HEK293T (cell line): ENCODE results near the gene TSC22D3.

Source experiments
- CTCF ChIA-PET: fragments of 350-600 bp; formaldehyde crosslinking; extraction: SDS; loops from one replicate; lab custom pipeline; 2021; ENCODE audit warnings: antibody characterized with exemption, inconsistent platforms; lab: Yijun Ruan, JAX
- POLR2A ChIA-PET: fragments of 350-600 bp; formaldehyde crosslinking; extraction: SDS; loops from one replicate; lab custom pipeline; 2020; ENCODE audit warnings: antibody characterized with exemption, inconsistent platforms; lab: Yijun Ruan, JAX
- DNase-seq: peaks from one replicate; pipeline ENCODE4 v3.0.0; 2012; ENCODE audit warnings: mixed read lengths; ENCODE audit errors: extremely low spot score
- ARNT ChIP-seq: fragments of 450-650 bp; IDR thresholded peaks from 2 replicates; pipeline ENCODE4 v1.6.1; 2017; ENCODE audit warnings: mild to moderate bottlenecking
- BHLHE40 ChIP-seq: fragments of 450-650 bp; IDR thresholded peaks from 2 replicates; pipeline ENCODE4 v1.6.1; 2016; ENCODE audit warnings: mild to moderate bottlenecking, moderate library complexity, borderline replicate concordance
- CTBP1 ChIP-seq: fragments of 450-650 bp; IDR thresholded peaks from 2 replicates; pipeline ENCODE4 v1.6.1; 2016; ENCODE audit warnings: borderline replicate concordance
- ELF4 ChIP-seq: fragments of 450-650 bp; IDR thresholded peaks from 2 replicates; pipeline ENCODE4 v1.6.1; 2017; ENCODE audit warnings: antibody characterized with exemption
- FOXA1 ChIP-seq: fragments of 450-650 bp; IDR thresholded peaks from 2 replicates; pipeline ENCODE4 v1.6.1; 2016; ENCODE audit warnings: mild to moderate bottlenecking
- FOXK2 ChIP-seq: fragments of 450-650 bp; IDR thresholded peaks from 2 replicates; pipeline ENCODE4 v1.6.1; 2016; ENCODE audit warnings: mild to moderate bottlenecking
- FOXM1 ChIP-seq: fragments of 450-650 bp; IDR thresholded peaks from 2 replicates; pipeline ENCODE4 v1.6.1; 2017; ENCODE audit warnings: mild to moderate bottlenecking, borderline replicate concordance
- HDGF ChIP-seq: fragments of 450-650 bp; IDR thresholded peaks from 2 replicates; pipeline ENCODE4 v1.6.1; 2017; ENCODE audit warnings: antibody characterized with exemption, borderline replicate concordance
- L3MBTL2 ChIP-seq: fragments of 450-650 bp; conservative IDR thresholded peaks from 2 replicates; pipeline ENCODE4 v1.6.1; 2016; ENCODE audit warnings: mild to moderate bottlenecking
- LEF1 ChIP-seq: fragments of 450-650 bp; IDR thresholded peaks from 2 replicates; pipeline ENCODE4 v1.6.1; 2017; ENCODE audit warnings: mild to moderate bottlenecking, borderline replicate concordance
- NFRKB ChIP-seq: fragments of 450-650 bp; IDR thresholded peaks from 2 replicates; pipeline ENCODE4 v1.6.1; 2016; ENCODE audit warnings: mild to moderate bottlenecking, moderate library complexity
- PKNOX1 ChIP-seq: fragments of 450-650 bp; IDR thresholded peaks from 2 replicates; pipeline ENCODE4 v1.6.1; 2016
- SP1 ChIP-seq: fragments of 450-650 bp; IDR thresholded peaks from 2 replicates; pipeline ENCODE4 v1.6.1; 2017
- SUZ12 ChIP-seq: fragments of 450-650 bp; IDR thresholded peaks from 2 replicates; pipeline ENCODE4 v1.6.1; 2016; ENCODE audit warnings: mild to moderate bottlenecking
- TARDBP ChIP-seq: fragments of 450-650 bp; IDR thresholded peaks from 2 replicates; pipeline ENCODE4 v1.6.1; 2016
- ZNF384 ChIP-seq: fragments of 450-650 bp; IDR thresholded peaks from 2 replicates; pipeline ENCODE4 v1.6.1; 2016

Gene TSC22D3

GRCh38 chrX:107733686-107734085 lies 41.9 kb downstream of the TSC22D3 start:
- CTCF ChIA-PET: interaction anchor here (1.0 kb wide), 2 partner anchors 14 to 18 kb away, joined by 3 read pairs; no protein-coding TSS in a partner anchor
- POLR2A ChIA-PET: interaction anchor here (1.1 to 18.2 kb wide), 6 partner anchors 12 to 57 kb away, joined by 3 to 536 read pairs (median 46); partner anchors contain the start of genes NCBP2L and TSC22D3
- no peak for TF ChIP-seq L3MBTL2
- TF ChIP-seq ARNT: no peak
- no peak for TF ChIP-seq FOXK2
- TF ChIP-seq FOXM1: no peak
- no peak for TF ChIP-seq SP1
- no peak for TF ChIP-seq TARDBP
- TF ChIP-seq LEF1: no peak
- TF ChIP-seq ZNF384: no peak
- no peak for TF ChIP-seq ELF4
- no peak for TF ChIP-seq NFRKB
- TF ChIP-seq HDGF: no peak
- no peak for TF ChIP-seq CTBP1
- no peak for TF ChIP-seq PKNOX1
- TF ChIP-seq BHLHE40: no peak
- TF ChIP-seq SUZ12: no peak
- no peak for TF ChIP-seq FOXA1

GRCh38 chrX:107731831-107732502 lies 43.6 kb downstream of the TSC22D3 start:
- TF ChIP-seq FOXA1 (no peak), HDGF (0 out of 2 replicates have a peak, but pooled peaks have one; percentile 15)
- ChIA-PET CTCF (interaction anchor here (0.5 to 2.0 kb wide), 8 partner anchors 10 to 101 kb away, joined by 3 to 7 read pairs (median 4); partner anchors contain the start of gene TSC22D3), POLR2A (interaction anchor here (0.7 to 22.2 kb wide), 12 partner anchors 5 to 56 kb away, joined by 3 to 536 read pairs (median 4); partner anchors contain the start of genes NCBP2L and TSC22D3)
- peak; percentile 61 for DNase-seq

More at GRCh38 chrX:107733686-107734085, 41.9 kb downstream of the TSC22D3 start:
- DNase-seq: no peak

- DNase-seq: no peak
- POLR2A ChIA-PET: interaction anchor here (0.6 to 22.2 kb wide), 10 partner anchors 6 to 907 kb away, joined by 3 to 536 read pairs (median 6); partner anchors contain the start of genes NCBP2L and TSC22D3
- no peak for TF ChIP-seq LEF1
- TF ChIP-seq L3MBTL2: no peak
- no peak for TF ChIP-seq CTBP1
- no peak for TF ChIP-seq PKNOX1
- no peak for TF ChIP-seq SUZ12
- TF ChIP-seq FOXA1: no peak
- TF ChIP-seq ELF4: no peak
- no peak for TF ChIP-seq ZNF384
- no peak for TF ChIP-seq BHLHE40
- TF ChIP-seq FOXK2: no peak
- CTCF ChIA-PET: interaction anchor here (0.5 to 2.0 kb wide), 9 partner anchors 9 to 100 kb away, joined by 3 to 7 read pairs (median 4); partner anchors contain the start of gene TSC22D3
Measured at GRCh38 chrX:107730991-107731766, 44.4 kb downstream of the TSC22D3 start.

- DNase-seq: no peak
- CTCF ChIA-PET: interaction anchor here (1.0 to 2.7 kb wide), 7 partner anchors 10 to 57 kb away, joined by 3 to 13 read pairs (median 4); partner anchors contain the start of gene NCBP2L
- POLR2A ChIA-PET: interaction anchor here (1.1 to 22.2 kb wide), 7 partner anchors 7 to 73 kb away, joined by 3 to 536 read pairs (median 52); partner anchors contain the start of genes NCBP2L and TSC22D3
- TF ChIP-seq SUZ12 (no peak), CTBP1 (no peak), SP1 (no peak), LEF1 (no peak), FOXA1 (no peak), L3MBTL2 (no peak), NFRKB (no peak), FOXK2 (no peak), TARDBP (no peak), HDGF (no peak), ZNF384 (no peak)
Measured at GRCh38 chrX:107730298-107730655, 45.3 kb downstream of the TSC22D3 start.

DNA sequence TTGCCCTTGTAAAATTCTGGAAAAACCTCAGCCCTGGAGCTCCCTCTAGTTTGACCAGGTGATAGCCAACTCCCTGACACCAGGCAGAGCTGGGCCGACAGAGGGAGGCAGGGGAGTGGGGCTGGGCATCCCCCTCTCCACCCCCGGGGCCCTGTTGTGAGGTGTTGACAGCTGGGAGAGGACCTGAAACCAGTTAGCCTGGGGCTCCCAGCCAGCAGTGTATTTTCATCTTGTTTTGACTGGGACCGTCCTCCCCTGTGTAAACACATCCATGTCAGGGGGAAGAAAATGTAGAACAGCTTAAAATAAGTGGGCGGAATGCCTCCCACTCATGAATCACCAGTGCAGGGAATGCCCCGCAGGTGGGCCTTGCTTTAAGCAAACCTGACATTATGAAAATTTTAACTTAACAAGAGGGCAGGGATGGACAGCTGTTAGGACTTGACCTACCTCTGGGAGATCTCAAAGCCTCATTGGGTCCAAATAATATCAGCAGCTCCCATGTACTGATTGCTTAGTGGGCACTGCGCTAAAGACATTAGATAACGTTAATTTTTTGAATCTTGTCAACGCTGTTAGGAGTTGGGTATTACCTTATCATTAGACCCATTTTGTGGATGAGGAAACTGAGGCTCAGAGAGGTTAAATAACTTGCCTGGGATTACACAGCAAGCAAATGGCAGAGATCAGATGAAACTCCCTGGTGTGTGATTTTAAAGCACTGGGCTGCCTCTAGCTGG lies 45.9 kb downstream of the TSC22D3 start:
- no peak for DNase-seq
- TF ChIP-seq BHLHE40: no peak
- no peak for TF ChIP-seq NFRKB
- TF ChIP-seq SP1: no peak
- no peak for TF ChIP-seq L3MBTL2
- TF ChIP-seq PKNOX1: peak; percentile 57
- peak; percentile 49; the same call in 1 of the 2 replicates for TF ChIP-seq FOXM1
- TF ChIP-seq ELF4: no peak
- no peak for TF ChIP-seq ZNF384
- no peak; the same call in 1 of the 2 replicates for TF ChIP-seq ARNT
- no peak for TF ChIP-seq SUZ12
- no peak for TF ChIP-seq FOXK2
- TF ChIP-seq TARDBP: no peak
- TF ChIP-seq LEF1: 0 out of 2 replicates have a peak, but pooled peaks have one; percentile 36
- no peak for TF ChIP-seq FOXA1
- no peak for TF ChIP-seq HDGF
- peak; percentile 92 for TF ChIP-seq CTBP1
- CTCF ChIA-PET: interaction anchor here (0.8 to 2.7 kb wide), 14 partner anchors 9 to 75 kb away, joined by 3 to 13 read pairs (median 4); partner anchors contain the start of genes NCBP2L and TSC22D3
- POLR2A ChIA-PET: interaction anchor here (0.9 to 22.2 kb wide), 12 partner anchors 7 to 72 kb away, joined by 3 to 536 read pairs (median 5); partner anchors contain the start of genes NCBP2L and TSC22D3
